OCI-LY7 (cell line): Measurements from ENCODE around the gene UMAD1. TPM values are rescaled to one million over a fixed set of nuclear protein-coding genes. Genes with fewer than 3 reads are reported as not detected.

ENCODE experiments used
- BruUV-seq: library from RNA; stranded (reverse); fragments of 400-500 nt; replicated peaks from 2 replicates; lab custom pipeline; 2021; lab: Mats Ljungman, UMichigan
- CTCF ChIA-PET: fragments of 300-600 bp; sonication (Branson Sonifier 250); formaldehyde crosslinking; loops from one replicate; lab custom pipeline; 2022; ENCODE audit warnings: antibody characterized with exemption; ENCODE audit not compliant: unreplicated experiment; lab: Charles Lee
- POLR2A ChIA-PET: fragments of 300-600 bp; sonication (Branson Sonifier 250); formaldehyde crosslinking; loops from one replicate; lab custom pipeline; 2022; ENCODE audit warnings: antibody characterized with exemption; lab: Charles Lee
- DNase-seq: peaks from one replicate; pipeline ENCODE4 v3.0.0-alpha.2; 2015; ENCODE audit warnings: low spot score
- H2AFZ ChIP-seq: fragments of 200-600 bp; sonication (generic), shearing (Covaris generic); 2 replicates; pipeline ENCODE4 v1.6.1; 2014; ENCODE audit warnings: mild to moderate bottlenecking, antibody characterized with exemption, low read length, moderate library complexity
- H3K27ac ChIP-seq: fragments of 200-600 bp; sonication (generic); 2 replicates; pipeline ENCODE4 v1.5.1; 2014; ENCODE audit warnings: mixed run types, low read depth, mild to moderate bottlenecking, moderate library complexity, low read length, inconsistent platforms; ENCODE audit not compliant: poor library complexity, severe bottlenecking
- H3K36me3 ChIP-seq: fragments of 200-600 bp; sonication (generic); 2 replicates; pipeline ENCODE4 v1.6.1; 2014; ENCODE audit warnings: mild to moderate bottlenecking, antibody characterized with exemption, low read length, moderate library complexity, mixed read lengths; ENCODE audit not compliant: insufficient read depth
- H3K4me1 ChIP-seq: fragments of 200-600 bp; sonication (generic); 2 replicates; pipeline ENCODE4 v1.5.1; 2014; ENCODE audit warnings: mild to moderate bottlenecking, low read length; ENCODE audit not compliant: insufficient read depth, poor library complexity, severe bottlenecking
- H3K4me2 ChIP-seq: fragments of 200-600 bp; sonication (generic); 2 replicates; pipeline ENCODE4 v1.6.1; 2014; ENCODE audit warnings: mild to moderate bottlenecking, low read length
- H3K4me3 ChIP-seq: fragments of 200-600 bp; sonication (generic); 2 replicates; pipeline ENCODE4 v1.5.1; 2014; ENCODE audit warnings: mild to moderate bottlenecking, low read depth, low read length; ENCODE audit not compliant: poor library complexity, severe bottlenecking
- H3K79me2 ChIP-seq: fragments of 200-600 bp; sonication (generic); 2 replicates; pipeline ENCODE4 v1.6.1; 2016; ENCODE audit warnings: low read depth, mild to moderate bottlenecking, low read length, moderate library complexity, mixed read lengths; ENCODE audit not compliant: insufficient read depth
- H3K9me2 ChIP-seq: fragments of 200-600 bp; sonication (generic); 2 replicates; pipeline ENCODE4 v1.6.1; 2016; ENCODE audit warnings: mild to moderate bottlenecking, low read length, mixed read lengths; ENCODE audit not compliant: insufficient read depth
- H3K9me3 ChIP-seq: fragments of 200-600 bp; sonication (generic); 2 replicates; pipeline ENCODE4 v1.6.1; 2014; ENCODE audit warnings: mild to moderate bottlenecking, mixed run types, low read length, mixed read lengths
- H4K20me1 ChIP-seq: fragments of 200-600 bp; sonication (generic); 2 replicates; pipeline ENCODE4 v1.6.1; 2014; ENCODE audit warnings: mild to moderate bottlenecking, antibody characterized with exemption, low read length, moderate library complexity, mixed read lengths; ENCODE audit not compliant: insufficient read depth
- CTCF ChIP-seq: fragments of 200-600 bp; sonication (generic); conservative IDR thresholded peaks from 2 replicates; pipeline ENCODE4 v1.5.1; 2014; ENCODE audit warnings: mild to moderate bottlenecking, antibody characterized with exemption, low read length, moderate library complexity, mixed read lengths
- EZH2phosphoT487 ChIP-seq: fragments of 200-600 bp; sonication (generic); IDR thresholded peaks from 2 replicates; pipeline ENCODE4 v1.6.1; 2018; ENCODE audit warnings: low read depth, borderline replicate concordance, mild to moderate bottlenecking, mixed run types, antibody characterized with exemption, low read length, moderate library complexity, mixed read lengths
- intact Hi-C: fragments of 100-400 bp; cut with micrococcal nuclease; formaldehyde crosslinking; loops from one replicate; pipeline ENCODE4 v1.10.0; 2022; ENCODE audit not compliant: unreplicated experiment
- total RNA-seq, 2 experiments: library from RNA; depleted of rRNA in 1 of 2; stranded (reverse); fragments of >200 nt in 1 of 2; shearing (Covaris generic) in 1 of 2; gene quantifications; 2 replicates each; pipeline ENCODE4 v1.2.3, GENCODE V29; 2014 to 2022

UMAD1 gene
- total RNA-seq, 2 experiments from 2014 or later: 8.7 to 15.2 TPM

- ChIA-PET CTCF (no interaction called here), POLR2A (no interaction called here)
- intact Hi-C loops: no loop called here
- Histone ChIP-seq H3K79me2 (no peaks in the 10 kb centered on the region), H4K20me1 (no peaks in the 10 kb centered on the region), H3K4me3 (no peak overlapping the region), H3K36me3 (no peaks in the 10 kb centered on the region), H3K9me3 (no peaks in the 10 kb centered on the region), H2AFZ (no peak overlapping the region), H3K4me1 (no peaks in the 10 kb centered on the region), H3K27ac (no peak overlapping the region), H3K9me2 (no peaks in the 10 kb centered on the region), H3K4me2 (no peak overlapping the region)
- TF ChIP-seq EZH2phosphoT487: no peak
- TF ChIP-seq CTCF: no peak
- no peak for DNase-seq
- BruUV-seq: no TSS peak
Measured at GRCh38 chr7:7617550-7617949, 23.0 kb upstream of the UMAD1 start.

- TF ChIP-seq CTCF (no peak), EZH2phosphoT487 (no peak)
- CTCF ChIA-PET: no interaction called here
Measured at GRCh38 chr7:7618410-7618809, 22.1 kb upstream of the UMAD1 start.

GRCh38 chr7:7620236-7620635, 20.3 kb upstream of the UMAD1 start:
- intact Hi-C loops: no loop called here
- Histone ChIP-seq H4K20me1 (no peaks in the 10 kb centered on the region), H2AFZ (no peak overlapping the region), H3K4me2 (no peak overlapping the region), H3K4me1 (no peaks in the 10 kb centered on the region), H3K4me3 (no peak overlapping the region), H3K27ac (no peak overlapping the region), H3K9me3 (no peaks in the 10 kb centered on the region), H3K79me2 (no peaks in the 10 kb centered on the region), H3K36me3 (no peaks in the 10 kb centered on the region), H3K9me2 (no peaks in the 10 kb centered on the region)
- ChIA-PET POLR2A (no interaction called here), CTCF (no interaction called here)
- DNase-seq: no peak
- TF ChIP-seq CTCF (no peak), EZH2phosphoT487 (no peak)
- BruUV-seq: no TSS peak

More at GRCh38 chr7:7618410-7618809, 22.1 kb upstream of the UMAD1 start:
- no peak overlapping the region for H2AFZ ChIP-seq
- no TSS peak for BruUV-seq
- no peaks in the 10 kb centered on the region for H3K36me3 ChIP-seq
- H3K9me2 ChIP-seq: no peaks in the 10 kb centered on the region
- no peak overlapping the region for H3K27ac ChIP-seq
- no peak overlapping the region for H3K4me3 ChIP-seq
- POLR2A ChIA-PET: no interaction called here
- H4K20me1 ChIP-seq: no peaks in the 10 kb centered on the region
- DNase-seq: no peak
- intact Hi-C loops: no loop called here
- H3K4me2 ChIP-seq: no peak overlapping the region
- H3K9me3 ChIP-seq: no peaks in the 10 kb centered on the region
- H3K4me1 ChIP-seq: no peaks in the 10 kb centered on the region
- no peaks in the 10 kb centered on the region for H3K79me2 ChIP-seq
